Measurements from ENCODE around the gene MFSD6. TPM values are rescaled to one million over a fixed set of nuclear protein-coding genes. Genes with fewer than 3 reads are reported as not detected.

MFSD6 gene
- total and polyA plus RNA-seq, 2 donors from 2014 or later, result 12.3 to 33.9 TPM

GRCh38 chr2:190462181-190462580 is 54.0 kb downstream of the MFSD6 start:
- H3K4me1 ChIP-seq (ENCODE audit: control insufficient read depth in 2 of 3, insufficient read depth in 2 of 3, low read depth in 1 of 3, low read length in 3 of 3), result peaks cover 0 to 4% (median 0%) of the 10 kb centered on the region in 3 donors
- H3K27me3 ChIP-seq (ENCODE audit: control insufficient read depth, insufficient read depth, low read length), result no peaks in the 10 kb centered on the region
- DNase-seq (no peak), FAIRE-seq (no peak)
- TF ChIP-seq, protein P1, sequence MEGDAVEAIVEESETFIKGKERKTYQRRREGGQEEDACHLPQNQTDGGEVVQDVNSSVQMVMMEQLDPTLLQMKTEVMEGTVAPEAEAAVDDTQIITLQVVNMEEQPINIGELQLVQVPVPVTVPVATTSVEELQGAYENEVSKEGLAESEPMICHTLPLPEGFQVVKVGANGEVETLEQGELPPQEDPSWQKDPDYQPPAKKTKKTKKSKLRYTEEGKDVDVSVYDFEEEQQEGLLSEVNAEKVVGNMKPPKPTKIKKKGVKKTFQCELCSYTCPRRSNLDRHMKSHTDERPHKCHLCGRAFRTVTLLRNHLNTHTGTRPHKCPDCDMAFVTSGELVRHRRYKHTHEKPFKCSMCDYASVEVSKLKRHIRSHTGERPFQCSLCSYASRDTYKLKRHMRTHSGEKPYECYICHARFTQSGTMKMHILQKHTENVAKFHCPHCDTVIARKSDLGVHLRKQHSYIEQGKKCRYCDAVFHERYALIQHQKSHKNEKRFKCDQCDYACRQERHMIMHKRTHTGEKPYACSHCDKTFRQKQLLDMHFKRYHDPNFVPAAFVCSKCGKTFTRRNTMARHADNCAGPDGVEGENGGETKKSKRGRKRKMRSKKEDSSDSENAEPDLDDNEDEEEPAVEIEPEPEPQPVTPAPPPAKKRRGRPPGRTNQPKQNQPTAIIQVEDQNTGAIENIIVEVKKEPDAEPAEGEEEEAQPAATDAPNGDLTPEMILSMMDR (IDR thresholded peaks at IDR 0.05; ENCODE audit: borderline replicate concordance, extremely low read depth, insufficient read depth), result no peak
- H3K36me3 ChIP-seq (ENCODE audit: control insufficient read depth in 2 of 3, insufficient read depth in 3 of 3, low read length in 3 of 3), result no peaks in the 10 kb centered on the region
- H3K9me3 ChIP-seq (ENCODE audit: control insufficient read depth in 2 of 3, insufficient read depth in 1 of 3, low read length in 3 of 3), result no peaks in the 10 kb centered on the region
- H3K9ac ChIP-seq (ENCODE audit: low read length in 3 of 3), result no peak overlapping the region
- no peak overlapping the region for H3K4me3 ChIP-seq (ENCODE audit: low read length in 3 of 3)
- intact Hi-C loops (cut with DNase I), result no loop called here
- H3K27ac ChIP-seq (ENCODE audit: low read depth in 2 of 2, low read length in 2 of 2), result no peak overlapping the region

DNA sequence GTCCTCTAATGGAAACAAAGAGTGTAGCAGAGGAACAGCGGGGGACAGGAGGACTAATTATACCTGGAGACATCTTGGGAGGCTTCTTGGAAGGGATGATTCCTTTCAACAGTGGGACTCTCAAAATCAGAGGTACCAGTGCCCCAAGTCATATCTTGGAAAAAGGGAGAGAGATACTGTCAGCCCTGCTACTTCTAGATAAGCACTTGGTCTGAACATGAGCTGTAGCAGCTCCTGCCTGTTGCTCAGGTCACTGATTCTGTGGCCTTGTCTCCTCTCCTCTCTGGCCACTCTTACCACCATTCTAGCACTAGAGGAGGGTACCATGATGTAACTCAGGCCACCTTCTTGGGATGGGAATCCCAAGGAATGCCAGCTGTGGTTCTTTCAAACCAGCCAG is 54.5 kb downstream of the MFSD6 start:
- Histone ChIP-seq H3K4me3 (ENCODE audit: low read length in 3 of 3) (no peak overlapping the region), H3K27ac (ENCODE audit: low read depth in 2 of 2, low read length in 2 of 2) (no peak overlapping the region), H3K27me3 (ENCODE audit: control insufficient read depth, insufficient read depth, low read length) (no peaks in the 10 kb centered on the region), H3K9me3 (ENCODE audit: control insufficient read depth in 2 of 3, insufficient read depth in 1 of 3, low read length in 3 of 3) (no peaks in the 10 kb centered on the region), H3K36me3 (ENCODE audit: control insufficient read depth in 2 of 3, insufficient read depth in 3 of 3, low read length in 3 of 3) (no peaks in the 10 kb centered on the region), H3K4me1 (ENCODE audit: control insufficient read depth in 2 of 3, insufficient read depth in 2 of 3, low read depth in 1 of 3, low read length in 3 of 3) (peaks cover 0 to 4% (median 0%) of the 10 kb centered on the region in 3 donors), H3K9ac (ENCODE audit: low read length in 3 of 3) (no peak overlapping the region)
- TF ChIP-seq, protein P1 (IDR thresholded peaks at IDR 0.05; ENCODE audit: borderline replicate concordance, extremely low read depth, insufficient read depth), result no peak
- FAIRE-seq (no peak), DNase-seq (no peak)
- intact Hi-C loops (cut with DNase I), result no loop called here

DNA sequence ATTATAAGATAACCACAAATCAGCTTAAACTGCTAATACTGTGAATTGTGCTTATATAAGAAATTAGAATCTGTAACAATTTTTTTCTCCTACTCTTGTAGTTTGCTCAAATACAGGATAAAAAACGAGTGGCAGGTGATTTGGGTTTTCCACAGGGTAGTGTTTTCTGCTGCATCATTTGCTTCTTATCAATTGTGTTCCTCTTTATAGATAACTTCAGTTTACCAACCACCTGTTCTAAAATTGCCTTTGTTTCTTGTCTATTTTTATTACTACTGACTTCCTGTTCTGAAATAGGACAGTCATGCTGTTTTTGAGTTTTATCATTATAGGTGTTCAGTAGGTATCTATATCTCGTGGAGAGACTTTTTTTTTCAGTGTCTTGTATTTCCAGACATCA is 56.9 kb downstream of the MFSD6 start:
- intact Hi-C loops (cut with DNase I), result no loop called here
- no peaks in the 10 kb centered on the region for H3K9me3 ChIP-seq (ENCODE audit: control insufficient read depth in 2 of 3, insufficient read depth in 1 of 3, low read length in 3 of 3)
- TF ChIP-seq, protein P1 (IDR thresholded peaks at IDR 0.05; ENCODE audit: borderline replicate concordance, extremely low read depth, insufficient read depth), result no peak
- peaks cover 0 to 17% (median 11%) of the 10 kb centered on the region in 3 donors for H3K4me1 ChIP-seq (ENCODE audit: control insufficient read depth in 2 of 3, insufficient read depth in 2 of 3, low read depth in 1 of 3, low read length in 3 of 3)
- H3K36me3 ChIP-seq (ENCODE audit: control insufficient read depth in 2 of 3, insufficient read depth in 3 of 3, low read length in 3 of 3), result no peaks in the 10 kb centered on the region
- DNase-seq (no peak), FAIRE-seq (no peak)
- H3K4me3 ChIP-seq (ENCODE audit: low read length in 3 of 3), result no peak overlapping the region
- no peak overlapping the region for H3K9ac ChIP-seq (ENCODE audit: low read length in 3 of 3)
- H3K27me3 ChIP-seq (ENCODE audit: control insufficient read depth, insufficient read depth, low read length), result no peaks in the 10 kb centered on the region
- no peak overlapping the region for H3K27ac ChIP-seq (ENCODE audit: low read depth in 2 of 2, low read length in 2 of 2)
